Fibroblast of the conjunctiva (primary cell): Measurements from ENCODE around the gene HLCS.
A peak's percentile ranks its signal among the peaks of the same experiment; 100 is the strongest.
"Not testable (repeated sequence)": the region's sequence is repeated elsewhere in the genome, so short reads cannot be mapped to it uniquely, and the experiment has no call there.

Source experiments
- DNase-seq: peaks from one replicate; pipeline ENCODE4 v3.0.0-alpha.2; 2010; ENCODE audit warnings: low read depth

Gene HLCS

DNA sequence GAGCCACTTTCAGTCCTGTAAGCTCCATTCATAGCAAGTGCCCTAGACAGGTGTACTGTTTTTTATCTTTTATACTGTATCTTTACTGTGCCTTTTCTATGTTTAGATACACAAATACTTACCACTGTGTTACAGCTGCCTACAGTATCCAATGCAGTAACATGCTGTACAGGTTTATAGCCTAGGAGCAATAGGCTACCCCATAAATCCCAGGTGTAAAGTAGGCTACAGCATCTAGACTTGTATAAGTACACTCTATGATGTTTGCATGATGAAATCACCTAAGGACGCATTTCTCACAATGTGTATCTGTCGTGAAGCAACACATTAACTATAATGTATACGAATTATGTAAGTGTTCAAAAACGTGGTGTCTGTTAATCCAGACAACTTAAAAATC lies 10.7 kb downstream of the HLCS start:
- no peak for DNase-seq

GRCh38 chr21:36952331-36952730 lies 14.1 kb downstream of the HLCS start:
- not testable (repeated sequence) for DNase-seq

- DNase-seq, result no peak
Measured at GRCh38 chr21:36949171-36950141, 17.0 kb downstream of the HLCS start.

DNA sequence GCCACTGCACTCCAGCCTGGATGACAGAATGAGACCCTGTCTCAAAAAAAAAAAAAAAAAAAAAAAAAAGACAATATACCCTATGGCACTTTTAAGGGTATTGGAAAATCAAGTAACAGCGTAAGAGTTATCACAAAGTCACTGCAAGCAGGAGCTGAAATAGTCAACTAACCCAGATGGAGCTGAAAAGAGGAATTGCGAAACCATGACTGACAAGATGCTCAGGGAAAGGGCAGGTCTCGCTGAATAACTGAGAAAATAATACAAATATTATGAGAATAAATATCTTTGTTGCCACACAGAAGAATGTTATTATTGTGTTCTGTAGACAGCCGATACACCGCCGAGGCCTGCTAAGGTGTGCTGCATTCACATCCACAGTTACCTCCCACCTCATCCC lies 17.8 kb downstream of the HLCS start:
- DNase-seq, result no peak

GRCh38 chr21:36946949-36947356 lies 19.5 kb downstream of the HLCS start:
- DNase-seq, result no peak

DNA sequence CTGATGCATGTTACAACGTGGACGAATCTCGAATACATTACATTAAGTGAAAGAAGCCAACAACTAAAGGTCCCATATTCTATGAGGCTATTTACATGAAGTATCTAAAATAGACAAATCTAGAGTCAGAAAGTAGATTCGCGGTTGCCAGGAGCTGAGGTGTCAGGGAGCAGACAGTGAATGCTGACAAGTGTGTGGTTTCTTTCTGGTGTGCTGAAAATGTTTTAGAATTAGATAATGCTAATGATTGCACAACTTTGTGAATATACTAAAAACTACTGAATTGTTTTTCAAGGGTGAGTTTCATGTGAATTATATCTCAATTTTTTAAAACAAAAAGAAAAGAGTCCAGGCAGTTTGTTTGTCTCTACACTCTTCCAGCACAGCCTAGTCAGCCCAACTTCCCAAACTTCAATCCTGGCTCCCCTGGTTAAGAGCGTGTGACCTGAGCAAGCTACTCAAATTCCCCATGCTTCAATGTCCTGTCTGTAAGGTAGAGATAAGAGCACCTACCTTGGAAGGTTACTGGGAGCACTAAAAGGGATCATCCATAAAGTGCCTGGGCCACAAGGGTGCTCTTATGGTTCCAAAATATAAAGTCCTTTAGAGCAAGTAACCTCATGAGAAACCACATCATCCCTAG lies 20.9 kb downstream of the HLCS start:
- DNase-seq, result no peak

- no peak for DNase-seq
Measured at GRCh38 chr21:36936361-36937135, 29.9 kb downstream of the HLCS start.

DNA sequence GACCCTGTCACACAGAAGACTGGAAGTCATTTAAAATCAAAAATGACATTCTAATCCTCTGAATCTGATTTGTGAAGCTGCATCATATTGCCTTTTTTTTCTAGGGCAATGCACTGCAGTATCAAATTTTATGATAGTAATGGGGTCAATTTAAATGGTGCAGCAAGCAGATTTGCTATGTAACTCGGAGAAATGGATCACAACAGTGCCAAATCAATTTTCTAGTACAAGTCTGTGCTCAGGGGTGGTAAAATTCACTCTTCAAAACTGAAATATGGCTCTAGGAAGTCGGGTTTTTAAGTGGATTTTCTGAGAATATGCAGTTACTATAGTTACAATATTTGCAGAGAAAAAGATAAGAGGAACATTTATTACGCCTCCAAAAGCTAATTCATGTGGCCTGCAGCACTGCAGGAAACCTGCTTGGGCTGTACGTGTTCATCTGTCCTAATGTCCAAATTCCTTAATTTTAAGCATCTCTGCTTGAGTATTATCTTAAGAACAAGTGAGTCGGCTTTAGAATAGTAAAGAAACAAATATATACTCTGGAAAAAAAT lies 31.5 kb downstream of the HLCS start:
- no peak for DNase-seq

DNA sequence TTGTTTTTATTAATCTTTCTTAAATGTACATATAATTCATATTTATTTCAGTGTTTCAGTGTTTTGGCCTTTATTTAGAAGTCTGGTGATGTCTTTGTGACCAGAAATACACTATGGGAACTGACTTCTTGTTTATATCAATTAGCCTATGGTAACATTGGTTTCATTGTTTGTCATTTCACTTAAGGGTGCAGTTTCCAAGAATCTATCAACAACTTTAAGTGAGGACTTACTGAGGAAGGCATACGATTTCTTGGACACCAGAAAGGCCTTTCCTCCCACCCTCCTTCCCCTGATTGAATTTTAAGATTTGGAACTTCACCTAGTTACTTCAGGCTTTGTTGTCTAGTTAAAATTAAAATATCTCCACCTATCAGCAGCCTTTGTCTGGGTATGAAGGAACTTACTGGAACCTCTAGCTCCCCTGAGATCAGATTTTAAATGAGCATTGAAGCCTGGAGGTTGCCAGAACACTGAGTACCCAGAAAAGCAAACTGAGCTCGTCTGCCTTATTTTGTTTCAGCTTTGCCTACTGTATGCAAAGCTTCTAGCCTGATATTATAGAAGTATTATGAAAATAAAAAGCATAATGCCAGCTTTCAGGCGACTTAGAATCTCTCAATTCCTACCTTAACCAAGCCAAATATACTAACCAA lies 34.2 kb downstream of the HLCS start:
- DNase-seq, result no peak

- DNase-seq, result no peak
Measured at GRCh38 chr21:36929622-36930021, 36.8 kb downstream of the HLCS start.

DNA sequence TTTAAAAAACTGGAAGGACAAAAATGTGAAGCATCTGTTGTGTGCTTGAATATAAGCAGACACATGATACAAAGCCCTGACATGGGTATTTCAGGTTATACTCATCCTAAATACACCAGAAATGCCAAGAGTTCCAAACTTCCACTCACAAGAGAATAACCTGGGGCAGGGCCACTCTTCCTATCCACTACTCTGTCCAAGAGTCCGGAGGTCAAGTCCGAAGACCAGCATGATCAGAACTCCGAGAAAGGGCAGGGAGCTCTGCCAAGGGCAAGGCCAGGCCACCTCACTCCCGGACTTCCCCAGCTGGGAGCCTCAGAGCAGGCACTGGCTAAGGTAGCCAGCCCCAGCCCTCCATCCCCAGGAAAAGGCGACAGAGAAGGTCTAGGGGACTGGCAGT lies 37.5 kb downstream of the HLCS start:
- DNase-seq, result no peak

GRCh38 chr21:36927719-36928117 lies 38.8 kb downstream of the HLCS start:
- DNase-seq, result peak; percentile 80

GRCh38 chr21:36926989-36927718 lies 39.3 kb downstream of the HLCS start:
- DNase-seq, result no peak

- DNase-seq, result no peak
Measured at GRCh38 chr21:36923270-36923669, 43.2 kb downstream of the HLCS start.

GRCh38 chr21:36922861-36923260 lies 43.6 kb downstream of the HLCS start:
- DNase-seq, result no peak

- DNase-seq, result no peak
Measured at GRCh38 chr21:36918291-36918690, 48.2 kb downstream of the HLCS start.

DNA sequence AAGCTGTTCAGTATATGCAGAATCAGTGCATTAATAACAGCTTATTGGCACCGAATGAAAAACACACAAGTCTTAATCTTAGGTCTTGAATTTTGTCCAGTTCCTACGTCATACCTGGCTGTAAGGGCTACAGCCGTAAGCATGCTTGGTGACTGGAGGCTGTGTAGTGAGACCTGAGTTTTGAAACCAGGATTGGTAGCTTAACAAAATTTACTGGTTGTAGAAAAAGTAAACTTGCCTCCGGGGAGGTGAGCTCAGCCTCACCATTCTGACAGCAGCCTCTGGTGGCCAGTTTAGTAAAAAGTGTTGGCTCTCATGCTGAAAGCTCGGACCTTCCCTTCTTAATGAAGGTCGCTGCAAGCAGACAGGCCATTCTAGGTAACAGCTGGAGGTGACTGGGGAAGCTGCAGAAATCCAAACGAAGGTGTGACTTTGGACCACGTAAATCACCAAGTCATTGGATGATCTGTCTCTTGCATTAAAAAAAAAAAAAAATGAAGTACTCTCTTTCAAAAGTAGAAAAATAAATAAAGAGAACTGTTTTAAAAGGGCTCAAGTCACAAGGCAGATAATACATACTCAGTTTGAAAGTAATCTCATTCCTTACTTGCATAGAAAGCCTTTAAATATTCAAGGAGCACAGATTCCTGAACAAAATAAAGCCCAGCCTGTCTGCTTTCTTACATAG lies 48.9 kb downstream of the HLCS start:
- DNase-seq, result peak; percentile 31

- DNase-seq, result no peak
Measured at GRCh38 chr21:36916718-36917117, 49.8 kb downstream of the HLCS start.

- no peak for DNase-seq
Measured at GRCh38 chr21:36915696-36916245, 50.7 kb downstream of the HLCS start.
